Duodenal mucosa (tissue), 2 donors: ENCODE data around the gene CSF2.

Experiments used
- H3K27ac ChIP-seq: one replicate; pipeline ENCODE4 v1.7.0; 2013; ENCODE audit warnings: low read depth, low read length
- H3K27me3 ChIP-seq, 2 donors: one replicate each; pipeline ENCODE4 v1.7.0; 2013; ENCODE audit warnings: low read length in 2 of 2, control low read depth in 1 of 2; ENCODE audit not compliant: insufficient read depth in 2 of 2, control insufficient read depth in 1 of 2
- H3K36me3 ChIP-seq, 2 donors: one replicate each; pipeline ENCODE4 v1.7.0; 2013; ENCODE audit warnings: low read length in 2 of 2, control low read depth in 1 of 2; ENCODE audit not compliant: insufficient read depth in 2 of 2, control insufficient read depth in 1 of 2
- H3K4me1 ChIP-seq, 2 donors: one replicate each; pipeline ENCODE4 v1.7.0; 2013; ENCODE audit warnings: low read length in 2 of 2, control low read depth in 1 of 2; ENCODE audit not compliant: insufficient read depth in 2 of 2, control insufficient read depth in 1 of 2
- H3K4me3 ChIP-seq, 2 donors: one replicate each; pipeline ENCODE4 v1.7.0; 2013; ENCODE audit warnings: low read length in 2 of 2, low read depth in 1 of 2
- H3K9ac ChIP-seq, 2 donors: one replicate each; pipeline ENCODE4 v1.7.0; 2013; ENCODE audit warnings: low read length in 2 of 2, low read depth in 1 of 2
- H3K9me3 ChIP-seq, 2 donors: one replicate each; pipeline ENCODE4 v1.7.0; 2013; ENCODE audit warnings: low read length in 2 of 2, control low read depth in 1 of 2; ENCODE audit not compliant: control insufficient read depth in 1 of 2

CSF2 gene

GRCh38 chr5:132075719-132076077, 2.1 kb downstream of the CSF2 start:
- Histone ChIP-seq H3K36me3 (no peaks in the 10 kb centered on the region), H3K4me1 (peaks cover 14 to 21% of the 10 kb centered on the region in 2 donors), H3K27me3 (no peaks in the 10 kb centered on the region), H3K9ac (no peak overlapping the region), H3K9me3 (no peaks in the 10 kb centered on the region), H3K27ac (no peak overlapping the region), H3K4me3 (no peak overlapping the region)

GRCh38 chr5:132076202-132076830, 2.7 kb downstream of the CSF2 start:
- no peak overlapping the region for H3K4me3 ChIP-seq
- H3K9me3 ChIP-seq, result no peaks in the 10 kb centered on the region
- no peak overlapping the region for H3K9ac ChIP-seq
- no peaks in the 10 kb centered on the region for H3K36me3 ChIP-seq
- no peaks in the 10 kb centered on the region for H3K27me3 ChIP-seq
- H3K27ac ChIP-seq, result no peak overlapping the region
- H3K4me1 ChIP-seq, result peaks cover 14 to 21% of the 10 kb centered on the region in 2 donors

- H3K9me3 ChIP-seq, result no peaks in the 10 kb centered on the region
- no peak overlapping the region for H3K27ac ChIP-seq
- no peak overlapping the region for H3K9ac ChIP-seq
- no peaks in the 10 kb centered on the region for H3K36me3 ChIP-seq
- H3K4me3 ChIP-seq, result no peak overlapping the region
- peaks cover 14 to 21% of the 10 kb centered on the region in 2 donors for H3K4me1 ChIP-seq
- no peaks in the 10 kb centered on the region for H3K27me3 ChIP-seq
These were observed 3.4 kb downstream of the CSF2 start for GRCh38 chr5:132076983-132077382.

- Histone ChIP-seq H3K27ac (no peak overlapping the region), H3K9ac (no peak overlapping the region), H3K36me3 (no peaks in the 10 kb centered on the region), H3K4me1 (peaks cover 2 to 10% of the 10 kb centered on the region in 2 donors), H3K27me3 (no peaks in the 10 kb centered on the region), H3K4me3 (no peak overlapping the region), H3K9me3 (no peaks in the 10 kb centered on the region)
These were observed 5.5 kb downstream of the CSF2 start for GRCh38 chr5:132079081-132079480.

- Histone ChIP-seq H3K9me3 (no peaks in the 10 kb centered on the region), H3K9ac (no peak overlapping the region), H3K27ac (no peak overlapping the region), H3K4me3 (no peak overlapping the region), H3K36me3 (no peaks in the 10 kb centered on the region), H3K4me1 (peaks cover 0 to 7% of the 10 kb centered on the region in 2 donors), H3K27me3 (no peaks in the 10 kb centered on the region)
These were observed 6.0 kb downstream of the CSF2 start for GRCh38 chr5:132079619-132080018.

- Histone ChIP-seq H3K36me3 (no peaks in the 10 kb centered on the region), H3K9ac (no peak overlapping the region), H3K9me3 (no peaks in the 10 kb centered on the region), H3K27me3 (no peaks in the 10 kb centered on the region), H3K4me1 (no peaks in the 10 kb centered on the region), H3K4me3 (no peak overlapping the region), H3K27ac (no peak overlapping the region)
These were observed 7.0 kb downstream of the CSF2 start for GRCh38 chr5:132080595-132080994.

GRCh38 chr5:132081458-132081857, 7.9 kb downstream of the CSF2 start:
- Histone ChIP-seq H3K27me3 (no peaks in the 10 kb centered on the region), H3K4me1 (peaks cover 4 to 6% of the 10 kb centered on the region in 2 donors), H3K36me3 (no peaks in the 10 kb centered on the region), H3K9me3 (no peaks in the 10 kb centered on the region), H3K9ac (no peak overlapping the region), H3K4me3 (no peak overlapping the region), H3K27ac (no peak overlapping the region)

- no peak overlapping the region for H3K27ac ChIP-seq
- H3K4me1 ChIP-seq, result peaks cover 4 to 6% of the 10 kb centered on the region in 2 donors
- no peak overlapping the region for H3K9ac ChIP-seq
- H3K36me3 ChIP-seq, result no peaks in the 10 kb centered on the region
- H3K9me3 ChIP-seq, result no peaks in the 10 kb centered on the region
- H3K4me3 ChIP-seq, result no peak overlapping the region
- no peaks in the 10 kb centered on the region for H3K27me3 ChIP-seq
These were observed 8.9 kb downstream of the CSF2 start for GRCh38 chr5:132082329-132083023.

GRCh38 chr5:132083071-132083678, 9.6 kb downstream of the CSF2 start:
- Histone ChIP-seq H3K4me3 (no peak overlapping the region), H3K9ac (no peak overlapping the region), H3K9me3 (no peaks in the 10 kb centered on the region), H3K4me1 (peaks cover 4 to 6% of the 10 kb centered on the region in 2 donors), H3K27ac (no peak overlapping the region), H3K27me3 (no peaks in the 10 kb centered on the region), H3K36me3 (no peaks in the 10 kb centered on the region)

GRCh38 chr5:132085686-132086085, 12.1 kb downstream of the CSF2 start:
- Histone ChIP-seq H3K4me3 (no peak overlapping the region), H3K9me3 (no peaks in the 10 kb centered on the region), H3K4me1 (peaks cover 4 to 6% of the 10 kb centered on the region in 2 donors), H3K27me3 (no peaks in the 10 kb centered on the region), H3K36me3 (no peaks in the 10 kb centered on the region), H3K9ac (no peak overlapping the region), H3K27ac (no peak overlapping the region)
